Spleen (tissue), 11 donors: ENCODE results near the gene SLC39A7. TPM values are rescaled to one million over a fixed set of nuclear protein-coding genes. Genes with fewer than 3 reads are reported as not detected.

Experiments
- DNase-seq: peaks from one replicate; pipeline ENCODE4 v3.0.0-alpha.2; 2020
- H3K27ac ChIP-seq, 8 donors: fragments of 200-600 bp; sonication (generic) in 7 of 8; 1 replicate in 4 of 8; 2 replicates in 4 of 8; pipeline versions ENCODE4 v1.5.0 to v1.8.0; 2016 to 2021; ENCODE audit warnings: inconsistent platforms in 4 of 8, mild to moderate bottlenecking in 4 of 8, moderate library complexity in 1 of 8
- H3K27me3 ChIP-seq, 7 donors: fragments of 200-600 bp; sonication (generic) in 6 of 7; replicated peaks in 1 of 7; 1 replicate in 4 of 7; 2 replicates in 3 of 7; pipeline versions ENCODE4 v1.5.0 to v1.8.0; 2016 to 2021; ENCODE audit warnings: inconsistent platforms in 3 of 7, mild to moderate bottlenecking in 1 of 7
- H3K36me3 ChIP-seq, 6 donors: fragments of 200-600 bp; sonication (generic) in 5 of 6; 1 replicate in 4 of 6; 2 replicates in 2 of 6; pipeline versions ENCODE4 v1.5.0 to v1.8.0; 2016 to 2021; ENCODE audit warnings: inconsistent platforms in 2 of 6
- H3K4me1 ChIP-seq, 6 donors: fragments of 200-600 bp; sonication (generic) in 5 of 6; 1 replicate in 3 of 6; 2 replicates in 3 of 6; pipeline versions ENCODE4 v1.5.0 to v1.8.0; 2016 to 2021; ENCODE audit warnings: inconsistent platforms in 3 of 6
- H3K4me3 ChIP-seq, 8 donors: fragments of 200-600 bp; sonication (generic) in 7 of 8; 1 replicate in 4 of 8; 2 replicates in 4 of 8; pipeline versions ENCODE4 v1.5.0 to v1.8.0; 2016 to 2021; ENCODE audit warnings: inconsistent platforms in 4 of 8, mild to moderate bottlenecking in 4 of 8, moderate library complexity in 2 of 8
- H3K9me3 ChIP-seq, 8 donors: fragments of 200-600 bp; sonication (generic) in 7 of 8; 1 replicate in 4 of 8; 2 replicates in 4 of 8; pipeline versions ENCODE4 v1.5.0 to v1.8.0; 2016 to 2021; ENCODE audit warnings: inconsistent platforms in 4 of 8
- POLR2A ChIP-seq, 3 donors: fragments of 450-650 bp; IDR thresholded peaks; one replicate each; pipeline ENCODE4 v1.5.1; 2017; ENCODE audit warnings: antibody characterized with exemption in 3 of 3, mild to moderate bottlenecking in 1 of 3
- POLR2AphosphoS5 ChIP-seq, 3 donors: sonication (generic); formaldehyde crosslinking; IDR thresholded peaks; one replicate each; pipeline ENCODE4 v1.5.1; 2017; ENCODE audit warnings: antibody characterized with exemption in 3 of 3
- WGBS, 5 donors: extraction: QIAGEN DNeasy Blood & Tissue Kit in 3 of 5; methylation state at CpG; one replicate each; pipeline versions ENCODE4 v1.1.5 to v1.1.7; 2013 to 2018; 5-methylcytosine and 5-hydroxymethylcytosine counted together
- intact Hi-C: fragments of 100-400 bp; cut with DNase I; formaldehyde crosslinking; loops from one replicate; pipeline ENCODE4 v1.15.0; 2023; ENCODE audit warnings: low total_unique reads
- polyA plus RNA-seq, 3 donors: library from polyadenylated mRNA; stranded (reverse); fragments of 200-250 nt; gene quantifications; one replicate each; pipeline ENCODE4 v1.2.1, GENCODE V29; 2013
- total RNA-seq, 7 donors: library from RNA; depleted of rRNA in 3 of 7; stranded (reverse); fragments of >200 nt in 3 of 7; fragmentation: NEBNext Ultra II Directional in 4 of 7; extraction: Animal tissue kit (Norgen Biotek cat#: 25700) in 4 of 7; gene quantifications; one replicate each; pipeline versions ENCODE4 v1.1.0 to v1.2.1, GENCODE V29; 2016 to 2021
- TF ChIP-seq, protein P1 (sequence below), 11 experiments: fragments of 200-600 bp in 7 of 11; fragments of 450-650 bp in 4 of 11; sonication (generic) in 4 of 11; IDR thresholded peaks in 8 of 11; conservative IDR thresholded peaks in 3 of 11; 1 replicate in 7 of 11; 2 replicates in 4 of 11; pipeline versions ENCODE4 v1.4.0 to v1.8.0; 2016 to 2021; ENCODE audit warnings: antibody characterized with exemption in 11 of 11, inconsistent platforms in 4 of 11, mild to moderate bottlenecking in 1 of 11
- donor health status: healthy with polysubstance abuse.
- donor health status: DM: no; HTN: no; CAD: no; lungs with moderate emphysema.
- donor health status: DM: no; HTN: no; CAD: no.
- donor health status: Bipolar disorder and iron deficiency.
- donor health status: healthy.
- donor health status: DM: no; HTN: no; CAD: no.
- donor health status: DM: yes; HTN: yes; CAD: no.

Gene SLC39A7
- total and polyA plus RNA-seq, 10 donors, result 28.8 to 58.7 (median 45.3) TPM

GRCh38 chr6:33174784-33175183, 25.9 kb upstream of the SLC39A7 start:
- H3K4me1 ChIP-seq, result no peaks in the 10 kb centered on the region
- 89 to 100% (median 93%) methylated on average over 4 of the region's 4 CpGs for WGBS, 5 donors
- H3K4me3 ChIP-seq, result no peak overlapping the region
- H3K36me3 ChIP-seq, result no peaks in the 10 kb centered on the region
- H3K27ac ChIP-seq, result no peak overlapping the region
- intact Hi-C loops, result no loop called here
- no peaks in the 10 kb centered on the region for H3K9me3 ChIP-seq
- DNase-seq, result peak; percentile 66
- TF ChIP-seq POLR2AphosphoS5 (IDR thresholded peaks at IDR 0.05) (no peak), POLR2A (IDR thresholded peaks at IDR 0.05) (no peak)
- H3K27me3 ChIP-seq, result peaks cover 0 to 6% (median 0%) of the 10 kb centered on the region in 7 donors

- no peaks in the 10 kb centered on the region for H3K9me3 ChIP-seq
- DNase-seq, result no peak
- TF ChIP-seq POLR2AphosphoS5 (IDR thresholded peaks at IDR 0.05), result no peak
- no peak for TF ChIP-seq POLR2A (IDR thresholded peaks at IDR 0.05)
- TF ChIP-seq, protein P1, sequence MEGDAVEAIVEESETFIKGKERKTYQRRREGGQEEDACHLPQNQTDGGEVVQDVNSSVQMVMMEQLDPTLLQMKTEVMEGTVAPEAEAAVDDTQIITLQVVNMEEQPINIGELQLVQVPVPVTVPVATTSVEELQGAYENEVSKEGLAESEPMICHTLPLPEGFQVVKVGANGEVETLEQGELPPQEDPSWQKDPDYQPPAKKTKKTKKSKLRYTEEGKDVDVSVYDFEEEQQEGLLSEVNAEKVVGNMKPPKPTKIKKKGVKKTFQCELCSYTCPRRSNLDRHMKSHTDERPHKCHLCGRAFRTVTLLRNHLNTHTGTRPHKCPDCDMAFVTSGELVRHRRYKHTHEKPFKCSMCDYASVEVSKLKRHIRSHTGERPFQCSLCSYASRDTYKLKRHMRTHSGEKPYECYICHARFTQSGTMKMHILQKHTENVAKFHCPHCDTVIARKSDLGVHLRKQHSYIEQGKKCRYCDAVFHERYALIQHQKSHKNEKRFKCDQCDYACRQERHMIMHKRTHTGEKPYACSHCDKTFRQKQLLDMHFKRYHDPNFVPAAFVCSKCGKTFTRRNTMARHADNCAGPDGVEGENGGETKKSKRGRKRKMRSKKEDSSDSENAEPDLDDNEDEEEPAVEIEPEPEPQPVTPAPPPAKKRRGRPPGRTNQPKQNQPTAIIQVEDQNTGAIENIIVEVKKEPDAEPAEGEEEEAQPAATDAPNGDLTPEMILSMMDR (IDR thresholded peaks at IDR 0.05 in 8 of 11, conservative IDR thresholded peaks at IDR 0.05 in 3 of 11), result no peak
- H3K36me3 ChIP-seq, result no peaks in the 10 kb centered on the region
- H3K27me3 ChIP-seq, result peaks cover 0 to 6% (median 0%) of the 10 kb centered on the region in 7 donors
- intact Hi-C loops, result no loop called here
- H3K4me3 ChIP-seq, result no peak overlapping the region
- H3K4me1 ChIP-seq, result no peaks in the 10 kb centered on the region
- WGBS, 5 donors, result 75 to 92% (median 86%) methylated on average over 7 to 10 of the region's 10 CpGs
- H3K27ac ChIP-seq, result no peak overlapping the region
These were observed 25.1 kb upstream of the SLC39A7 start for GRCh38 chr6:33175436-33176069.

- Histone ChIP-seq H3K4me1 (no peaks in the 10 kb centered on the region), H3K4me3 (no peak overlapping the region), H3K27ac (no peak overlapping the region), H3K27me3 (peaks cover 0 to 6% (median 0%) of the 10 kb centered on the region in 7 donors), H3K36me3 (no peaks in the 10 kb centered on the region), H3K9me3 (no peaks in the 10 kb centered on the region)
- 87 to 95% (median 89%) methylated on average over 7 of the region's 7 CpGs for WGBS, 5 donors
- no peak for DNase-seq
- intact Hi-C loops, result no loop called here
- TF ChIP-seq POLR2A (IDR thresholded peaks at IDR 0.05), result no peak
- no peak for TF ChIP-seq POLR2AphosphoS5 (IDR thresholded peaks at IDR 0.05)
- TF ChIP-seq, protein P1 (IDR thresholded peaks at IDR 0.05 in 8 of 11, conservative IDR thresholded peaks at IDR 0.05 in 3 of 11), result no peak
These were observed 23.8 kb upstream of the SLC39A7 start for GRCh38 chr6:33176906-33177305.

DNA sequence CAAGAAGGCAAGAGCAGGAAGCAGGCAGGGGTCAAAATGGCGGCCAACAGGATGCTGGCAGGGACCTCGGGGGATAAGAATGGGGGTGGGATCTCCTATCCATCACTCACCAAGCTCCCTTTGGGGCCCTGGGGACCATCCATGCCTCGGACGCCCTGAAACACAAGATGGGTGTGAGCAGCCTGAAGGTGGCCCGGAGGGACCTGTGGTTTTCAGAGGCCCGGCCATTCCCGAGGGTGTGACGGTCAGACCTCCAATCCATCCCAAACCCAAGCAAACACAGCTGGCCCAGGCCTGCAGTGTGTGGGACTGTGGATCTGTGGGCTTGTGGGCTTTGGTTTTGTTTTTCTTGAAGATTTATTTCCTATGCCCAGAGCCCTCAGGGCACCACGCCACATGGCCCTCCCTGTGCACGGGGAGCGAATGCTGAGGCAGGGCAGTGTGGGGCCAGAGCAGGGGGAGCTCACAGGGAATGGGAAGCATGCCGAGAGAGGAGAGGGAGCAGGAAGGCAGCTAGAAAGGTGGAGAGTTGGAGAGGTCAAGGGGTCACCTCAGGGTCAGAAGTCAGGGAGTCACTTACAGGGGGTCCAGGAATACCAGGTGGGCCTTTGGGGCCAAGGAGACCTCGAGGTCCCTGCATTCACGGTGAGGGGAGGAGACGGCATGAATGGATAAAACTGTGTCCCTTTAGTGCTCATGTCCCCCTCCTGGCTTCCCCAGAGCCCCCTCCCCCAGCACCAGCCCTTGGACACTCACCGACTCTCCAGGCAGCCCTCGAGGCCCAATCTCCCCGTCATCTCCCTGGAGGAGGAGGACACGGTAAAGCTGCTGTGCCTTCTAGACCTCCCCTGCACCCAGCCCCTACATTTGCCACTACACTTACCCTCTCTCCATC, 22.9 kb upstream of the SLC39A7 start:
- H3K4me1 ChIP-seq, result peaks cover 0 to under 1% (median 0%) of the 10 kb centered on the region in 6 donors
- no peaks in the 10 kb centered on the region for H3K36me3 ChIP-seq
- no peak for DNase-seq
- TF ChIP-seq POLR2AphosphoS5 (IDR thresholded peaks at IDR 0.05), result no peak
- TF ChIP-seq POLR2A (IDR thresholded peaks at IDR 0.05), result no peak
- TF ChIP-seq, protein P1 (IDR thresholded peaks at IDR 0.05 in 8 of 11, conservative IDR thresholded peaks at IDR 0.05 in 3 of 11), result no peak
- no peak overlapping the region for H3K27ac ChIP-seq
- WGBS, 5 donors, result 83 to 90% (median 85%) methylated on average over 16 to 19 of the region's 19 CpGs
- H3K27me3 ChIP-seq, result peaks cover 0 to 4% (median 0%) of the 10 kb centered on the region in 7 donors
- intact Hi-C loops, result no loop called here
- H3K9me3 ChIP-seq, result peaks cover 0 to 3% (median 0%) of the 10 kb centered on the region in 8 donors
- H3K4me3 ChIP-seq, result no peak overlapping the region
